ENCODE results near the gene AMER3. TPM values are rescaled to one million over a fixed set of nuclear protein-coding genes. Genes with fewer than 3 reads are reported as not detected.

The AMER3 gene
- total RNA-seq, 2 donors from 2014 or later, result not detected

DNA sequence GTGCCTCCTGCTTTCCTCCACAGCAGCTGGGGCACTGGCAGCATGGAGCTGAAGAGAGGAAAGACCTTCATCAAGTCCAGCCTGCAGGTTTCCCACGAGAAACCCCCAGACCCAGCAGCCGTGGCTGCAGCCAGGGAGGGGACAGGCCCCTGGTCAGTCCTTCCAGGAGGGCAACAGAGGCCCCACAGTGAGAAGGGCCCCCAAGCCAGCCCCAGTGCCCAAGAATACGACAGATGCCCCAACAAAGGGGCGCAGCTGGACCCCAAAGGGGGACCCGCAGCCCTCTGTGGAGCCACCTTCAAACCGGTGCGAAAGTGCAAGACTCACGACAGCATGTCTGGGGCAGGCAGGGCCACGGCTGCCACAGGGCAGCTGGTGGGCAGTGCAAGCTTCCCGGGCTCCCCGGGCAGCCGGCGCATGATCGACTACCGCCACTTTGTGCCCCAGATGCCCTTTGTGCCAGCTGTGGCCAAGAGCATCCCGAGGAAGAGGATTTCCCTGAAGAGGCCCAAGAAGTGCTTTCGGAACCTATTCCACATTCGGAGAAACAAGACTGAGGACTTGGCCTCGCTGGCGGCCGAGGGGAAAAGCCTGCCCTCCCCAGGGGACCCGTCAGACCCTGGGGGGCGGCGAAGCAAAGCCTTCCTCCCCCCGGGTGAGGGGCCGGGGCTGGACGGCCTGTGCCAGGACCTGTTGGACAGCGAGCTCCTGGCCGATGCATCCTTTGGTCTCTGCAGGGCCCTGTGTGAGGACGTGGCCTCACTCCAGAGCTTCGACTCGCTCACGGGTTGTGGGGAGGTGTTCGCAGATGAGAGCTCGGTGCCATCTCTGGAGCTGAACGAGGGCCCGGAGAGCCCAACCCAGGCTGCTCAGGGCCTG lies 6.9 kb downstream of the AMER3 start:
- no peak overlapping the region for H3K4me3 Mint-ChIP-seq
- H3K36me3 Mint-ChIP-seq, result no peaks in the 10 kb centered on the region
- no peaks in the 10 kb centered on the region for H3K4me1 Mint-ChIP-seq (ENCODE audit: low read depth in 2 of 2)
- peaks cover 12 to 19% of the 10 kb centered on the region in 2 donors for H3K27me3 Mint-ChIP-seq
- H3K9me3 Mint-ChIP-seq, result no peaks in the 10 kb centered on the region
- H3K27ac Mint-ChIP-seq, result no peak overlapping the region
- no peak for ATAC-seq
- DNase-seq (ENCODE audit: low spot score), result no peak

DNA sequence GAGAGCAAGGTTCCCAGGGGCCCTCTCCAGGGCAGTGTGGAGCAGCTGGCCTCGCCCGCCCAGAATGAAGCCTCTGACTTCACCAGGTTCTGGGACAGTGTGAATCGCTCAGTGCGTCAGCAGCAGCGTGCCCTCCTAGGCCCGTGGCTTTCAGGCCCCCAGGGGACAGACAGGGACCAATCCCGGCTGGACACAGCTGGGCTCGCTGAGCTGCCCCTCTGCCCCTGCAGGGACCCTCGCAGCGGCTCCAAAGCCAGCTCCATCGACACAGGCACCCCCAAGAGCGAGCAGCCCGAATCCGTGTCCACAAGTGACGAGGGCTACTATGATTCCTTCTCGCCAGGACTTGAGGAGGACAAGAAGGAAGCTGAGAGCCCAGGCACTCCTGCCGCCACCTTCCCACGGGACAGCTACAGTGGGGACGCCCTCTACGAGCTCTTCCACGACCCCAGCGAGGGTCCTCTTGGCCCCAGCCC lies 7.6 kb downstream of the AMER3 start:
- no peaks in the 10 kb centered on the region for H3K36me3 Mint-ChIP-seq
- no peak overlapping the region for H3K27ac Mint-ChIP-seq
- no peak overlapping the region for H3K4me3 Mint-ChIP-seq

DNA sequence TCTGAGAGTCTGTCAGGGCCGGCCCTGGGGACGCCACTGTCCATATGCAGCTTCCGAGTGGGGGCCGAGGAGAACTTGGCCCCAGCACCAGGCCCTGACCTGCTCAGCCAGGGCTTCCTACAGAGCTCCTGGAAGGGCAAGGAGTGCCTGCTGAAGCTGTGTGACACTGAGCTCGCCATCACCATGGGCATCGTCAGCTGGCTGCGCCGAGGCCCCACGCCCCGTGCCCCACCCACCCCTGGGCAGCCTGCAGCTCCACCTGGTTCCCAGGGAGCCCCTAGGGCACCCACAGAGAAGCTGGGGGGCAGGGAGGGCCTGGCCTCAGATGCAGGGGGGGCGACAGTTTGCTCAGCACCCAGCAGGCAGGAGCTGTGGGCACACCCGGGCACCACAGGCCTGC lies 8.1 kb downstream of the AMER3 start:
- Mint-ChIP-seq H3K36me3 (no peaks in the 10 kb centered on the region), H3K27me3 (peaks cover 5 to 8% of the 10 kb centered on the region in 2 donors), H3K4me1 (ENCODE audit: low read depth in 2 of 2) (no peaks in the 10 kb centered on the region), H3K27ac (no peak overlapping the region), H3K4me3 (no peak overlapping the region), H3K9me3 (no peaks in the 10 kb centered on the region)
- no peak for ATAC-seq
- DNase-seq (ENCODE audit: low spot score), result no peak

More for the DNA sequence above, 7.6 kb downstream of the AMER3 start:
- no peak for ATAC-seq
- DNase-seq (ENCODE audit: low spot score), result no peak
- Mint-ChIP-seq H3K4me1 (ENCODE audit: low read depth in 2 of 2) (no peaks in the 10 kb centered on the region), H3K9me3 (no peaks in the 10 kb centered on the region), H3K27me3 (peaks cover 8 to 12% of the 10 kb centered on the region in 2 donors)

DNA sequence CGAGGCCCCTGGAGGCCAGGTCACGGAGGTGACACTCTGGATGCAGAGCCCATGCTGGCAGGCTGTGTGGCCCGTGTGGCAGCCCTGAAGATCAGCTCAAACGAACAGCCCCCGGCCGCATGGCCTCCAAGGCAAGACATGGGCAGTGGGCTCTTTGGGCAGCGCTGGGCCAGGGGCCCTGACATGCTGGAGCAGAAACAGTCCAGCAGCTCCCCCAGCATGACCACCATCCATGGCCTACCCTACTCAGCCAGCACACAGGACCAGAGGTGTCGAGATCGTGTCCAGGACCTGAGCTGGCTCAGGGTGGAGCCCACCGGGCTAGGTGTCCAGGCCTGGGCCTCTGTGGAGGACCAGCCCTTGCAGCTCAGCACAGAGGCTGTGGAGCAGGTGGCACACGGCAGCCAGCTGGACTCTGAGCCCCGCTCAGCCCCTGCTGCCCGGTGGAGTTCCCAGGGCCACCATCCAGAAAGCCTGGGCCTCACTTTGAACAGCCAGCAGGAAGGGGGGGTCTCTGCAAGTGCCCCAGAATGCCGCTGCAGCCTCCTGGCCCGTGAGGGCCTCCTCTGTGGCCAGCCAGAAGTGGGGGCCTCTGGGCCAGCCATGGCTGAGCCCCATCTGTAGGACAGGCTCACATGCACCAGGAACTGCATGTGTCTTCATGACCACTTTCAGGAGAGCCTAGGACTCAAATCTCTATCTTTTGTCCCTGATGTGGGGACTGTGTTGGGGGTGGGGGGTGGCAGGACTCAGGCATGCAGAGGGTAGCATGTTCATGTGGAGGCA lies 8.9 kb downstream of the AMER3 start:
- Mint-ChIP-seq H3K27me3 (peaks cover 5 to 6% of the 10 kb centered on the region in 2 donors), H3K9me3 (no peaks in the 10 kb centered on the region), H3K27ac (no peak overlapping the region), H3K4me3 (no peak overlapping the region), H3K4me1 (ENCODE audit: low read depth in 2 of 2) (no peaks in the 10 kb centered on the region), H3K36me3 (no peaks in the 10 kb centered on the region)
- ATAC-seq (no peak), DNase-seq (ENCODE audit: low spot score) (no peak)

DNA sequence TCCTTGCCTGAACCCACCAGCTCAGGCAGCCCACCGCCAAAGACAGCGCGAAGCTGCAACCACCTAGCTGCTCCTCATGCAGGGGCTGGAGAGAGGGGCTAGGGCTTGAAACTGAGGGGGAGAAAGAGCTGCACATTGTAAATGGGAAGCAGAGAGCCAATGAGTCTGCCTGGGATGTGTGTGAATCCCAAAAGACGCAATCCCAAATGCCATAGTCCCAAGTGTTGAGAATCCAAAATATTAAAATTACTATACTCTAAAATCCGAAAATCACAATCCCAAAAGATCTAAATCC lies 9.4 kb downstream of the AMER3 start:
- no peaks in the 10 kb centered on the region for H3K4me1 Mint-ChIP-seq (ENCODE audit: low read depth in 2 of 2)
- ATAC-seq (no peak), DNase-seq (ENCODE audit: low spot score) (no peak)
- H3K36me3 Mint-ChIP-seq, result no peaks in the 10 kb centered on the region
- no peaks in the 10 kb centered on the region for H3K9me3 Mint-ChIP-seq
- peaks cover 5 to 6% of the 10 kb centered on the region in 2 donors for H3K27me3 Mint-ChIP-seq
- no peak overlapping the region for H3K27ac Mint-ChIP-seq
- no peak overlapping the region for H3K4me3 Mint-ChIP-seq

DNA sequence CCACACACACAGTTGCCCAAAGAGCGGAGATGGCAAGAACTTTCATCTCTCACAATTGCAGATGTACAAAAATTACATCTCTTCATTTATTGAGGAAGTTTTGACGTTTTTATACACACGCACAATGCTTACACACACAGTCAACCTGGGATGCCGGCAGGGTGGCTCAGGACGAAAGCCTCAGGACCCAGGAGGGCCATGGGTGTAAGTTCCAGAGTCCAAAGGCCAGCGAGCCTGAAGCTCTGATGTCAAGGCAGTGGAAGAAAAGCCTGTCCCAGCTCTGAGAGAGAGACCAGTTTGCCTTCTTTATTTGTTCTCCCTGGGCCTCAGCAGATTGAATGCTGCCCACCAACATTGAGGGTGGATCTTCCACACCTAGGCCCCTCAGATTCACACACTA lies 10.1 kb downstream of the AMER3 start:
- Mint-ChIP-seq H3K36me3 (no peaks in the 10 kb centered on the region), H3K27ac (no peak overlapping the region), H3K4me3 (no peak overlapping the region), H3K9me3 (no peaks in the 10 kb centered on the region), H3K4me1 (ENCODE audit: low read depth in 2 of 2) (no peaks in the 10 kb centered on the region), H3K27me3 (peaks cover 5 to 6% of the 10 kb centered on the region in 2 donors)
- no peak for ATAC-seq
- DNase-seq (ENCODE audit: low spot score), result no peak

DNA sequence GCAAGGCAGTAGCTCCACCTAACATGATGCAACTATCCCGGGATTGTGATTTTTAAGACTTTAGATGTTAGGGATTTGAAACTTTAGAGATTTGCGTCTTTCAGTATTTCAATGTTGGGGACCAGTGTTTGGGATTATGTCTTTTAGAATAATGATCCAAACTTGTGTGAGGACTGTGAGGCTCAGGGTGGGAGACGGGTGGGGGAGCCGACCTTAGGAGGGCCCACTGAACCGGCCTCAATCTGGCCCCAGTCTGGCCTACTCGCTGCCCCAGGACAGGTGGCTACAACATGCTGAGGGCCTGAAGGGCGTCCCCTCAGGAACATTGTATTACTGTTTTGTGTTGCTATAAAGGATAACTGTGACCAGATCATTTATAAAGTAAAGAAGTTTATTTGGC lies 10.7 kb downstream of the AMER3 start:
- Mint-ChIP-seq H3K9me3 (no peaks in the 10 kb centered on the region), H3K27me3 (peaks cover under 1 to 2% of the 10 kb centered on the region in 2 donors)
- no peak for ATAC-seq

DNA sequence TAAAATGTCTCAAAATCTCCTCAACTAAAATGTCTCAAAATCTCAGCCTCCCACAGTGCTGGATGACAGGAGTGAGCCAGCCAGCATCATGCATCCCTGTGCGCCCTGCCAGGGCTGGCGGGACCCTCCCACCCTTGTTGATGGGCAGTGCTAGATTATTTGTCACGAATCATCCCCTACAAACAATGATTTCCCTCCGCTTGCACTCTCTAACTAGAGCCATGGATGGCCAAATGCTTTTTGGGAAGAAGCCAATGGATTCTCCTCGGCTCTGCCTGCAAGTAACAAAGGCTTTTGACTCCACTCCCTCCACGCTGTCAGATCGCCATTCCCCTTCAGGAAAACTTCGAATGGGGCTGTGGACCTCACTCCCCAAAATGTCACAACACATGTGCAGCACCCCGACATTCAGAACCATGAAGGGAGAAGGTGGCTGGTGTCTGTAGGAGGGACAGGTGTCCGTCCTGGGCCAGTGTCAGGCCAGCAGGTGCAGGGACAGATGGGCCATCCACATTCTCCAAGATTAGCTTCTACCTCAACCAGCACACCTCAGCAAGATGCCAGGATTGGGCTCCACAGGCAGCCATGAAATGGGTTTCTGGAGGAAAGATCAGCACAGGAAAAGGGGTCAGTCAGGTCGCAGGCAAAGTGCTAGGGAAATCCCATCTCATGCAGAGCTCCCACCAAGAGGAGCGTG lies 11.5 kb downstream of the AMER3 start:
- Mint-ChIP-seq H3K4me1 (ENCODE audit: low read depth in 2 of 2) (no peaks in the 10 kb centered on the region), H3K4me3 (no peak overlapping the region), H3K27ac (no peak overlapping the region), H3K27me3 (peaks cover 0 to under 1% of the 10 kb centered on the region in 2 donors), H3K9me3 (no peaks in the 10 kb centered on the region), H3K36me3 (no peaks in the 10 kb centered on the region)
- ATAC-seq (no peak), DNase-seq (ENCODE audit: low spot score) (no peak)

More for the DNA sequence above, 10.7 kb downstream of the AMER3 start:
- H3K36me3 Mint-ChIP-seq, result no peaks in the 10 kb centered on the region
- no peak for DNase-seq (ENCODE audit: low spot score)
- no peak overlapping the region for H3K27ac Mint-ChIP-seq
- no peaks in the 10 kb centered on the region for H3K4me1 Mint-ChIP-seq (ENCODE audit: low read depth in 2 of 2)
- no peak overlapping the region for H3K4me3 Mint-ChIP-seq

DNA sequence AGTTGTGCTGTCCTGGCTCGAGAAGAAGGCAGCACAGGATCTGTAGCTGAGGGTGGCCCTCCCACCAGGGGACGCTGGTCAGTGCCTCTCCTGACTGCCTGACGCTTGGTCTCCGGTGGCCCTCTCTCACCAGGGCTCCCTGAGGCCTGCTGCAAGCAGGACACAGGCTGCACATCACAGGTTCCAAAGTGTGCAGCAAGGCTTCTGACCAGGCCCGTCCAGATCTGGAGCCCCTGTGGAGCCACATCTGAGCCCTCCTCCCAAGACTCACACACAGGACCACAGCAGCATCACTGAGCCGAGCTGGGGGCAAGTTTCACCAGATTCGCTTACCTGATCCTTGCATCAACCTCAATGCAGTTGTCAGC lies 12.1 kb downstream of the AMER3 start:
- Mint-ChIP-seq H3K4me1 (ENCODE audit: low read depth in 2 of 2) (no peaks in the 10 kb centered on the region), H3K36me3 (no peaks in the 10 kb centered on the region), H3K9me3 (no peaks in the 10 kb centered on the region), H3K27ac (no peak overlapping the region), H3K4me3 (no peak overlapping the region), H3K27me3 (peaks cover 0 to 2% of the 10 kb centered on the region in 2 donors)
- DNase-seq (ENCODE audit: low spot score) (no peak), ATAC-seq (peak in 1 of 2 donors; percentile 37)

DNA sequence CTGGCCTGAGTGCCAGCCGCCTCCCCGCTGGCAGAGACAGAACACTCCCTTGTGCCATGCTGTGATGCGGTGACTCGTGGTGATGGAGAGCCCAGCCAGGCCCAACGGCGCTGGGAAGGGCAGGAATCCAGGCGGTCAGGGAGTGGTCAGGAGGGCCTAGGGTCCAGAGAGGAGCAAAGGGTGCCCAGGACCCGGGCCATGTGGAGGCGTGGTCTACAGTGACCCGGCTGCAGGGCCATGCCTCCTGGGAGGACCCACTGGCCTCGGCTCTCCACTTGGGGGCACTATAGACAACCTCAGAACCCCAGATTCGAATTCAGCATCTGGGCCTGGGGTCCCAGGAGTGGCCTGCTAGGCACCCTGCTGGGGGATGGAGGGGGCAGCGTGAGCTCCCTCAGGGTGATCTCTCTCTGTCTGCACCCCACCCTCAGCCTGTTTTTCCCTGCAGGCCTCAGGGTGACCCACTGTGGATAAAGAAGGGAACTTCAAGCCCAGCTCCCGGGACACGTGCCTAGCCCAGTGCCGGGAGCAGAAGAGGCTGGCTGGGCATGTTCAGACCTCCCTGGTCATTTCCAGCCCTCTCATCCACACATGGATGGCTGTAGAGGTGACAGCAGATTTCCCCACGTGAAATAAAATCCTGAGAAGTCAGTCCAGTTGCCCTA lies 13.0 kb downstream of the AMER3 start:
- DNase-seq (ENCODE audit: low spot score), result no peak
- H3K36me3 Mint-ChIP-seq, result no peaks in the 10 kb centered on the region
- peak; percentile 40 to 48 for ATAC-seq
- H3K27ac Mint-ChIP-seq, result no peak overlapping the region
- H3K4me1 Mint-ChIP-seq (ENCODE audit: low read depth in 2 of 2), result no peaks in the 10 kb centered on the region
- H3K9me3 Mint-ChIP-seq, result no peaks in the 10 kb centered on the region
- H3K4me3 Mint-ChIP-seq, result no peak overlapping the region
- peaks cover 0 to 2% of the 10 kb centered on the region in 2 donors for H3K27me3 Mint-ChIP-seq

DNA sequence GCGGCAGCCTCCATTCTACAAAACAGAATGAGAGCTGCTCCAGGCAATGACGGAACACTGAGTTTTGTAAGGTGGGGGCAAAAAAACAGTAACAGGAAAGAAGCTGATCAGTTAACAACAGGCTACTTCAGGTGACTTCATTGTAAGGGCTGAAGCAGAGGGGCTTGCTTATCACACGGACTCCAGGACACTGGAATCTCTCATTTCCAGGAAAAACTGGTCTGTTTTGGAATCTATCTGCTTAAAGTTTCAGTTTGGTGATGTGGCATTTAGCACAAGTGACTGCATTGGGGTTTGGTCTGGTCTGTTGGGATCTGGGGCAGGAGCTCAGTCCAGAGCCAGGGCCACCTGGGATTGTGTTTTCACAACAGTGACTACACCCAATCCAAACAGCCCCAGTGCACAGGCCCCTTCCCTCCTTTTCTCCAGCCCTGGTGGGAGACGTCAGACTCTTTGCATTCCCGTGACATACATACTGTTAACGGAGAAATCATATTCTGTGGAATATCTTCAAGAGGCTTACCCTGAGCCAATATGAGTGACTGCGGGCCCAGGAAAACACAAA lies 14.1 kb downstream of the AMER3 start:
- ATAC-seq (no peak), DNase-seq (ENCODE audit: low spot score) (no peak)
- Mint-ChIP-seq H3K36me3 (no peaks in the 10 kb centered on the region), H3K4me1 (ENCODE audit: low read depth in 2 of 2) (no peaks in the 10 kb centered on the region), H3K4me3 (no peak overlapping the region), H3K9me3 (no peaks in the 10 kb centered on the region), H3K27ac (no peak overlapping the region), H3K27me3 (peaks cover 0 to 2% of the 10 kb centered on the region in 2 donors)

DNA sequence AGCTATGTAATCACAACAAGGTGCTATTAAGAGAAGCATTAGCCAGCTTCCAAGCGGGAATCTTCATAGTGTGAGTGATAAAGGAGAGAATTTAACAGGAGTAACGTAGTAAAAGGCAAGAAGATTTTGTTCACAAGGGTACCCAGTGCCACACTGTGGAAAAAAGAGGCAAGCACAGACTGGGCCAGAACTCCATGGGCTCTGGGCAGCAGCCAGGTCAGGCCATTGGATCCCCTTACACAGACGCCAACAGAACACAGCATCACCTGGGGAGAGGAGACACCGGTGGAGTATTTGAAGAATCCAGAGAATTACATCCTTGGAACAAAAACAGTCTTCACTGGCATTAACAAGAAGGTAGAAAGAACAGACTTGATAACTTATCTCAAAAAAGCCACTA lies 21.2 kb downstream of the AMER3 start:
- ATAC-seq, result no peak
- H3K27me3 Mint-ChIP-seq, result peaks cover 7 to 17% of the 10 kb centered on the region in 2 donors
- DNase-seq (ENCODE audit: low spot score), result no peak
- H3K36me3 Mint-ChIP-seq, result no peaks in the 10 kb centered on the region
- no peak overlapping the region for H3K27ac Mint-ChIP-seq
- H3K4me3 Mint-ChIP-seq, result no peak overlapping the region
- H3K4me1 Mint-ChIP-seq (ENCODE audit: low read depth in 2 of 2), result no peaks in the 10 kb centered on the region
- no peaks in the 10 kb centered on the region for H3K9me3 Mint-ChIP-seq

DNA sequence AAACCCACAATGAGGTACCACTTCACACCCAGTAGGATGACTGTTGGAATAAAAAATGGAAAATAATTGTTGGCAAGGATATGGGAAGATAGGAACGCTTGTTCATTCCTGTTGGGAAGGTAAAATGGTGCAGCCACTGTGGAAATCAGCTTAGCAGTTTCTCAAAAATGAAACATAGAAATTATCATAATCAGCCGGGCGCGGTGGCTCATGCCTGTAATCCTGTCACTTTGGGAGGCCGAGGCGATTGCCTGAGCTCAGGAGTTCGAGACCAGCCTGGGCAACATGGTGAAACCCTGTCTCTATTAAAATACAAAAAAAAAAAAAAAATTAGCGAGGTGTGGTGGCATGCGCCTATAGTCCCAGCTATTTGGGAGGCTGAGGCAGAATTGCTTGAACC lies 23.4 kb downstream of the AMER3 start:
- H3K36me3 Mint-ChIP-seq, result no peaks in the 10 kb centered on the region
- no peak for ATAC-seq
- H3K27me3 Mint-ChIP-seq, result peaks cover 7 to 15% of the 10 kb centered on the region in 2 donors
- no peak for DNase-seq (ENCODE audit: low spot score)
- no peak overlapping the region for H3K4me3 Mint-ChIP-seq
- no peak overlapping the region for H3K27ac Mint-ChIP-seq
- H3K9me3 Mint-ChIP-seq, result no peaks in the 10 kb centered on the region
- no peaks in the 10 kb centered on the region for H3K4me1 Mint-ChIP-seq (ENCODE audit: low read depth in 2 of 2)
